H9 (cell line): ENCODE results near the gene GTF3C1. TPM values are rescaled to one million over a fixed set of nuclear protein-coding genes. Genes with fewer than 3 reads are reported as not detected.

Source experiments
- DNase-seq: peaks from one replicate; pipeline ENCODE4 v3.0.0-alpha.2; 2017
- H2AFZ ChIP-seq: one replicate; pipeline ENCODE4 v1.6.1; 2013; ENCODE audit warnings: mild to moderate bottlenecking, low read length, control low read depth, moderate library complexity
- H2AK5ac ChIP-seq: 2 replicates; pipeline ENCODE4 v1.6.1; 2013; ENCODE audit warnings: low read length, control low read depth, mixed read lengths; ENCODE audit not compliant: insufficient read length
- H2BK120ac ChIP-seq: one replicate; pipeline ENCODE4 v1.6.1; 2013; ENCODE audit warnings: low read depth, mild to moderate bottlenecking, low read length, control low read depth, inconsistent platforms; ENCODE audit not compliant: poor library complexity, severe bottlenecking
- H2BK12ac ChIP-seq: 2 replicates; pipeline ENCODE4 v1.6.1; 2013; ENCODE audit warnings: low read length, control low read depth, mixed read lengths, low read depth; ENCODE audit not compliant: insufficient read length
- H2BK15ac ChIP-seq: 2 replicates; pipeline ENCODE4 v1.6.1; 2013; ENCODE audit warnings: low read depth, low read length, control low read depth
- H2BK20ac ChIP-seq: one replicate; pipeline ENCODE4 v1.6.1; 2013; ENCODE audit warnings: low read depth, mild to moderate bottlenecking, low read length, control low read depth, inconsistent platforms; ENCODE audit not compliant: poor library complexity, severe bottlenecking
- H2BK5ac ChIP-seq: 2 replicates; pipeline ENCODE4 v1.6.1; 2013; ENCODE audit warnings: low read length, control low read depth, mixed read lengths; ENCODE audit not compliant: insufficient read length
- H3K14ac ChIP-seq: 2 replicates; pipeline ENCODE4 v1.6.1; 2013; ENCODE audit warnings: low read length, control low read depth; ENCODE audit not compliant: insufficient read depth
- H3K18ac ChIP-seq: 2 replicates; pipeline ENCODE4 v1.6.1; 2013; ENCODE audit warnings: low read depth, mild to moderate bottlenecking, mixed read lengths, low read length, control low read depth; ENCODE audit not compliant: insufficient read length
- H3K23ac ChIP-seq: 2 replicates; pipeline ENCODE4 v1.6.1; 2013; ENCODE audit warnings: low read length, control low read depth, mixed read lengths, low read depth; ENCODE audit not compliant: insufficient read length
- H3K23me2 ChIP-seq: 2 replicates; pipeline ENCODE4 v1.6.1; 2013; ENCODE audit warnings: low read depth, mild to moderate bottlenecking, mixed read lengths, low read length, control low read depth; ENCODE audit not compliant: insufficient read length, poor library complexity, severe bottlenecking
- H3K27ac ChIP-seq: 2 replicates; pipeline ENCODE4 v1.5.1; 2013; ENCODE audit warnings: low read length, control low read depth, mixed read lengths, low read depth; ENCODE audit not compliant: insufficient read length
- H3K27me3 ChIP-seq: 2 replicates; pipeline ENCODE4 v1.6.1; 2013; ENCODE audit warnings: low read length, control low read depth, inconsistent platforms; ENCODE audit not compliant: insufficient read depth
- H3K4ac ChIP-seq: 2 replicates; pipeline ENCODE4 v1.6.1; 2013; ENCODE audit warnings: low read depth, mild to moderate bottlenecking, control low read depth, inconsistent platforms, low read length, moderate library complexity
- H3K4me1 ChIP-seq: 2 replicates; pipeline ENCODE4 v1.6.1; 2013; ENCODE audit warnings: low read length, control low read depth, inconsistent platforms; ENCODE audit not compliant: insufficient read depth
- H3K4me2 ChIP-seq: 2 replicates; pipeline ENCODE4 v1.6.1; 2013; ENCODE audit warnings: low read length, control low read depth, mixed read lengths; ENCODE audit not compliant: insufficient read length, insufficient read depth
- H3K56ac ChIP-seq: 2 replicates; pipeline ENCODE4 v1.6.1; 2013; ENCODE audit warnings: low read depth, mild to moderate bottlenecking, mixed read lengths, low read length, control low read depth; ENCODE audit not compliant: insufficient read length
- H3K79me1 ChIP-seq: 2 replicates; pipeline ENCODE4 v1.6.1; 2013; ENCODE audit warnings: low read depth, mild to moderate bottlenecking, moderate library complexity, low read length, control low read depth, inconsistent platforms; ENCODE audit not compliant: insufficient read depth, poor library complexity, severe bottlenecking
- H3K79me2 ChIP-seq: 2 replicates; pipeline ENCODE4 v1.6.1; 2013; ENCODE audit warnings: low read length, control low read depth, inconsistent platforms; ENCODE audit not compliant: insufficient read depth
- H3K9ac ChIP-seq: 2 replicates; pipeline ENCODE4 v1.6.1; 2013; ENCODE audit warnings: low read length, control low read depth, mixed read lengths; ENCODE audit not compliant: insufficient read length; ENCODE audit errors: extremely low read depth
- H3K9me3 ChIP-seq: one replicate; pipeline ENCODE4 v1.6.1; 2013; ENCODE audit warnings: low read depth, low read length, inconsistent platforms; ENCODE audit not compliant: control insufficient read depth
- H3T11ph ChIP-seq: one replicate; pipeline ENCODE4 v1.6.1; 2013; ENCODE audit warnings: mild to moderate bottlenecking, low read length, control low read depth, inconsistent platforms
- H4K20me1 ChIP-seq: one replicate; pipeline ENCODE4 v1.6.1; 2013; ENCODE audit not compliant: control insufficient read depth, insufficient read length, insufficient read depth
- H4K5ac ChIP-seq: 2 replicates; pipeline ENCODE4 v1.6.1; 2013; ENCODE audit warnings: low read depth, mild to moderate bottlenecking, mixed read lengths, low read length, control low read depth; ENCODE audit not compliant: insufficient read length
- H4K8ac ChIP-seq: replicated peaks from 2 replicates; pipeline ENCODE4 v1.6.1; 2013; ENCODE audit warnings: low read length, control low read depth, mixed read lengths, low read depth; ENCODE audit not compliant: insufficient read length
- H4K91ac ChIP-seq: 2 replicates; pipeline ENCODE4 v1.6.1; 2013; ENCODE audit warnings: low read depth, mild to moderate bottlenecking, moderate library complexity, mixed read lengths, low read length, control low read depth; ENCODE audit not compliant: insufficient read length
- H3K27ac Mint-ChIP-seq, 3 experiments: 2 replicates in 2 of 3; 3 replicates in 1 of 3; pipeline ENCODE4 v1.8.0; 2020 to 2021; ENCODE audit warnings: mixed read lengths in 3 of 3, mild to moderate bottlenecking in 1 of 3, moderate library complexity in 1 of 3
- H3K27me3 Mint-ChIP-seq: 2 replicates; pipeline ENCODE4 v1.8.0; 2021; ENCODE audit warnings: low read depth, mild to moderate bottlenecking, moderate library complexity, mixed read lengths
- H3K36me3 Mint-ChIP-seq, 3 experiments: 2 replicates in 2 of 3; 3 replicates in 1 of 3; pipeline ENCODE4 v1.8.0; 2020 to 2021; ENCODE audit warnings: low read depth in 3 of 3, mixed read lengths in 3 of 3; ENCODE audit not compliant: insufficient read depth in 1 of 3
- H3K4me1 Mint-ChIP-seq, 2 experiments: 2 replicates each; pipeline ENCODE4 v1.8.0; 2020; ENCODE audit warnings: mixed read lengths in 2 of 2
- H3K4me3 Mint-ChIP-seq, 2 experiments: 2 replicates in 1 of 2; 3 replicates in 1 of 2; pipeline ENCODE4 v1.8.0; 2020 to 2021; ENCODE audit warnings: mild to moderate bottlenecking in 2 of 2, mixed read lengths in 2 of 2, moderate library complexity in 1 of 2
- H3K9me3 Mint-ChIP-seq, 2 experiments: 2 replicates in 1 of 2; 3 replicates in 1 of 2; pipeline ENCODE4 v1.8.0; 2020; ENCODE audit warnings: mild to moderate bottlenecking in 2 of 2, mixed read lengths in 2 of 2, moderate library complexity in 1 of 2
- CTCF ChIP-seq: fragments of 200-600 bp; sonication (generic); conservative IDR thresholded peaks from 3 replicates; pipeline ENCODE4 v1.8.0; 2021; ENCODE audit warnings: antibody characterized with exemption, mild to moderate bottlenecking
- WGBS: extraction: QIAGEN DNeasy Blood & Tissue Kit; methylation state at CpG from one replicate; pipeline ENCODE4 v1.1.7; 2013; ENCODE audit warnings: missing lambda C conversion rate, low lambda C conversion rate, mixed read lengths; ENCODE audit not compliant: insufficient read length; ENCODE audit errors: extremely low coverage; 5-methylcytosine and 5-hydroxymethylcytosine counted together
- total RNA-seq: library from RNA; stranded (reverse); gene quantifications from 2 replicates; pipeline ENCODE4 v1.2.1, GENCODE V29; 2021

Gene GTF3C1
- total RNA-seq, 1 experiment from 2014 or later = 113 TPM

- Histone ChIP-seq H3K23ac (no peak overlapping the region), H3K4ac (no peak overlapping the region), H2BK5ac (no peak overlapping the region), H3K56ac (no peak overlapping the region), H3K79me1 (no peaks in the 10 kb centered on the region), H3K4me2 (no peak overlapping the region), H3K18ac (no peak overlapping the region), H4K20me1 (no peaks in the 10 kb centered on the region), H3T11ph (no peak overlapping the region), H2AK5ac (no peak overlapping the region), H3K9me3 (no peaks in the 10 kb centered on the region), H3K14ac (no peak overlapping the region), H4K8ac (no peak overlapping the region), H3K27ac (no peak overlapping the region), H3K23me2 (no peaks in the 10 kb centered on the region), H4K5ac (no peak overlapping the region), H4K91ac (no peak overlapping the region), H3K79me2 (no peaks in the 10 kb centered on the region), H3K4me1 (no peaks in the 10 kb centered on the region), H2AFZ (no peak overlapping the region), H2BK12ac (no peak overlapping the region), H2BK120ac (no peak overlapping the region), H2BK20ac (no peak overlapping the region), H3K9ac (no peak overlapping the region), H2BK15ac (no peak overlapping the region), H3K27me3 (no peaks in the 10 kb centered on the region)
- H3K36me3 Mint-ChIP-seq = no peaks in the 10 kb centered on the region; a peak in 1 of 7 replicates
- WGBS = no CpG with 5 or more reads among the region's 11 CpGs
- no peak for DNase-seq
- TF ChIP-seq CTCF = no peak
- H3K27ac Mint-ChIP-seq = no peak overlapping the region; a peak in 1 of 7 replicates
- peaks cover 0 to 3% of the 10 kb centered on the region in 2 experiments; a peak in 1 of 4 replicates for H3K4me1 Mint-ChIP-seq
- peaks cover 0 to 1% of the 10 kb centered on the region in 2 experiments; a peak in 1 of 5 replicates for H3K9me3 Mint-ChIP-seq
- peaks cover 2% of the 10 kb centered on the region; the same call in 1 of the 2 replicates for H3K27me3 Mint-ChIP-seq
- H3K4me3 Mint-ChIP-seq = no peak overlapping the region
These were observed 120.3 kb downstream of the GTF3C1 start for GRCh38 chr16:27429330-27429871.
